ENCODE results near the gene NFATC3.

DNA sequence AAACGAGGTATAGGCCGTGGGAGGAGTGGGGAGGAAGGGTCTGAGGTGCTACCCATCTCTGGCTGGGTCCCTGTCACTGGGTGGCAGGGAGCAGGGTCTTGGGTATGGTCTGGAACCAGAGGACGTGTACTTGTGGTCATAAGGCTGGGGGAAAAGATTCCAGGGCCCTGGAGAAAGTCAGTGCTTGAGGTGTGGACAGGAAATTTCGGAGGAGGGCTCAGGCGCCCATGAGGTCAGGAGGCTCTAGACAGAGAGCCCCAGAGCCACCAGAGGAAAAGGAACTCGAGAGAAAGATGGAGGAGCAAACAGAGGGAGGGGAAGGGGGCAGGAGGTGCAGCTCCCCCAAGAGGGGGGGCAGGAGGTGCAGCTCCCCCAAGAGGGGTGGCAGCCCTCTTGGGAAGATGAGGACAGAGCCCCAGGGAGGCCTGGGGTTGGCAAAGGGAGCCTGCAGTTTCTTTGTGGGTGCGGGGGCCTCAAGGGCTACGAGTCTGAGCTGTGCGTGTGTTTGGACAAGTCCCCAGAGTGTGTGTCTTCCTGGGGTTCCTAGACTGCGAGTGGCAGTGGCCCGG, 178.5 kb downstream of the NFATC3 start:
- TF ChIP-seq, protein P1, sequence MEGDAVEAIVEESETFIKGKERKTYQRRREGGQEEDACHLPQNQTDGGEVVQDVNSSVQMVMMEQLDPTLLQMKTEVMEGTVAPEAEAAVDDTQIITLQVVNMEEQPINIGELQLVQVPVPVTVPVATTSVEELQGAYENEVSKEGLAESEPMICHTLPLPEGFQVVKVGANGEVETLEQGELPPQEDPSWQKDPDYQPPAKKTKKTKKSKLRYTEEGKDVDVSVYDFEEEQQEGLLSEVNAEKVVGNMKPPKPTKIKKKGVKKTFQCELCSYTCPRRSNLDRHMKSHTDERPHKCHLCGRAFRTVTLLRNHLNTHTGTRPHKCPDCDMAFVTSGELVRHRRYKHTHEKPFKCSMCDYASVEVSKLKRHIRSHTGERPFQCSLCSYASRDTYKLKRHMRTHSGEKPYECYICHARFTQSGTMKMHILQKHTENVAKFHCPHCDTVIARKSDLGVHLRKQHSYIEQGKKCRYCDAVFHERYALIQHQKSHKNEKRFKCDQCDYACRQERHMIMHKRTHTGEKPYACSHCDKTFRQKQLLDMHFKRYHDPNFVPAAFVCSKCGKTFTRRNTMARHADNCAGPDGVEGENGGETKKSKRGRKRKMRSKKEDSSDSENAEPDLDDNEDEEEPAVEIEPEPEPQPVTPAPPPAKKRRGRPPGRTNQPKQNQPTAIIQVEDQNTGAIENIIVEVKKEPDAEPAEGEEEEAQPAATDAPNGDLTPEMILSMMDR (IDR thresholded peaks at IDR 0.05) = no peak
- TF ChIP-seq POLR2A (IDR thresholded peaks at IDR 0.05) = no peak

Measured in body of pancreas (tissue), 4 donors.